Esophagus muscularis mucosa (tissue), 4 donors: ENCODE data around the gene GYPE.
"Not testable (repeated sequence)": the region's sequence is repeated elsewhere in the genome, so short reads cannot be mapped to it uniquely, and the experiment has no call there.

Experiments
- CTCF ChIP-seq, 3 experiments: fragments of 200-600 bp in 2 of 3; fragments of 450-650 bp in 1 of 3; sonication (generic) in 2 of 3; IDR thresholded peaks; one replicate each; pipeline ENCODE4 v1.5.1; 2017 to 2019; ENCODE audit warnings: antibody characterized with exemption in 3 of 3, mild to moderate bottlenecking in 2 of 3, moderate library complexity in 1 of 3
- EP300 ChIP-seq: sonication (generic); formaldehyde crosslinking; IDR thresholded peaks from one replicate; pipeline ENCODE4 v1.6.1; 2017; ENCODE audit warnings: antibody characterized with exemption
- POLR2A ChIP-seq: fragments of 450-650 bp; IDR thresholded peaks from one replicate; pipeline ENCODE4 v1.6.1; 2017; ENCODE audit warnings: antibody characterized with exemption, moderate library complexity, mild to moderate bottlenecking, low read depth
- POLR2AphosphoS5 ChIP-seq, 2 donors: sonication (generic); formaldehyde crosslinking; IDR thresholded peaks; one replicate each; pipeline ENCODE4 v1.6.1; 2017; ENCODE audit warnings: antibody characterized with exemption in 2 of 2

GRCh38 chr4:143888189-143888588 is 17.2 kb downstream of the GYPE start:
- not testable (repeated sequence) for TF ChIP-seq CTCF (IDR thresholded peaks at IDR 0.05); POLR2A; EP300; POLR2AphosphoS5 (IDR thresholded peaks at IDR 0.05)
